Immature natural killer cell (primary cell): ENCODE measurements around the gene PTPN12. TPM values are rescaled to one million over a fixed set of nuclear protein-coding genes. Genes with fewer than 3 reads are reported as not detected.
"Not testable (repeated sequence)": the region's sequence is repeated elsewhere in the genome, so short reads cannot be mapped to it uniquely, and the experiment has no call there.

ENCODE experiments used
- DNase-seq, 3 donors: peaks; one replicate each; pipeline ENCODE4 v3.0.0; 2022; ENCODE audit warnings: mixed read lengths in 1 of 3
- H3K27ac Mint-ChIP-seq, 6 donors: one replicate each; pipeline ENCODE4 v1.8.0; 2020; ENCODE audit warnings: mixed read lengths in 6 of 6, mild to moderate bottlenecking in 5 of 6, inconsistent platforms in 4 of 6, moderate library complexity in 3 of 6
- H3K27me3 Mint-ChIP-seq, 3 donors: one replicate each; pipeline ENCODE4 v1.8.0; 2020 to 2021; ENCODE audit warnings: low read depth in 3 of 3, mild to moderate bottlenecking in 3 of 3, mixed read lengths in 3 of 3, moderate library complexity in 3 of 3, inconsistent platforms in 1 of 3
- H3K36me3 Mint-ChIP-seq, 3 donors: one replicate each; pipeline ENCODE4 v1.8.0; 2020; ENCODE audit warnings: mixed read lengths in 3 of 3, inconsistent platforms in 2 of 3, mild to moderate bottlenecking in 2 of 3
- H3K4me1 Mint-ChIP-seq, 2 donors: one replicate each; pipeline ENCODE4 v1.8.0; 2020; ENCODE audit warnings: inconsistent platforms in 2 of 2, mild to moderate bottlenecking in 2 of 2, mixed read lengths in 2 of 2, moderate library complexity in 1 of 2
- H3K4me3 Mint-ChIP-seq, 5 donors: one replicate each; pipeline ENCODE4 v1.8.0; 2020; ENCODE audit warnings: mild to moderate bottlenecking in 5 of 5, mixed read lengths in 5 of 5, inconsistent platforms in 3 of 5, moderate library complexity in 3 of 5
- H3K9me3 Mint-ChIP-seq, 6 donors: one replicate each; pipeline ENCODE4 v1.8.0; 2020; ENCODE audit warnings: mild to moderate bottlenecking in 6 of 6, mixed read lengths in 6 of 6, inconsistent platforms in 4 of 6, moderate library complexity in 3 of 6
- polyA plus RNA-seq, 3 donors: library from polyadenylated mRNA; unstranded; fragments of 300-500 nt; fragmentation: Illumina TruSeq; gene quantifications; one replicate each; pipeline ENCODE4 v1.2.3, GENCODE V29; 2021

PTPN12 gene
- polyA plus RNA-seq, 3 donors from 2014 or later: 26.4 to 52.7 (median 44.4) TPM

DNA sequence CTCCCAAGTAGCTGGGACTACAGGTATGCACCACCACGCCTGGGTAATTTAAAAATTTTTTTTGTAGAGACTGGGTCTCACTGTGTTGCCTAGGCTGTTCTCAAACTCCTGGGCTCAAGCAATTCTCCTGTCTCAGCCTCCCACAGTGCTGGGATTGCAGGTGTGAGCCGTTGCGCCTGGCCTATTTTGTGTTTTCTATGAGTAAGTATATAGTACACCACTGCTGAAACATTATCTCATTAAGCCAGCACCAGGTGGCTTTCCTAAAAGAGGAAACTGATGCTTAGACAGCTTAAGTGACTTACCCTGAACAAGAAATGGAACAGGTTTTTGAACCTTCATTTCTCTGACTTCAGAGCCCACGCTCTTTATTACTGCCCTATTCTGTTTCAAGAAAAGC is 7.8 kb upstream of the PTPN12 start:
- H3K4me1 Mint-ChIP-seq: peaks cover 25 to 30% of the 10 kb centered on the region in 2 donors
- H3K4me3 Mint-ChIP-seq: no peak overlapping the region
- peaks cover 0 to 2% (median 0%) of the 10 kb centered on the region in 6 donors for H3K9me3 Mint-ChIP-seq
- H3K36me3 Mint-ChIP-seq: no peaks in the 10 kb centered on the region
- DNase-seq: no peak
- peaks cover 0 to 2% (median 0%) of the 10 kb centered on the region in 3 donors for H3K27me3 Mint-ChIP-seq
- peak overlapping the region in 1 of 6 donors; percentile 45 for H3K27ac Mint-ChIP-seq

DNA sequence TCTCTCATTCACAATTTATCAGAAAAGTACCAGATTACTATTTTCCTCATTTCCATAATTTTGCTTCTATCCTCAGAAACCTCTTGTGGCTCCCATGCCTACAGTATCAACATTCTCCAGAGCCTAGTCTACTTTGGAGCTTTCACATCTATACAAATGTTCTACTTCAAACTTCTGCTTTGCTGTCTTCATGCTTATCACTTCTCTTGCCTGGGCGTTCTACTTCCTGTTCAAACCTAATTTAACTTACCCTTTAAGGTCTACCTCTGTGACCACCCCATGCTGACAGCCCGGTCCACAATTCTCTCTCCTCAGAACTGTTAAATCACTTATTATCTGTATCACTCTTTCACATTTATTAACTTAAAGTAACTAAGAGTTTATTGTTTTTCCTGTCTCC is 6.1 kb upstream of the PTPN12 start:
- H3K27me3 Mint-ChIP-seq: peaks cover 0 to 8% (median 0%) of the 10 kb centered on the region in 3 donors
- H3K27ac Mint-ChIP-seq: peak overlapping the region; percentile 76 to 94 (median 92)
- no peaks in the 10 kb centered on the region for H3K36me3 Mint-ChIP-seq
- H3K4me1 Mint-ChIP-seq: peaks cover 27 to 36% of the 10 kb centered on the region in 2 donors
- peaks cover 0 to 2% (median 0%) of the 10 kb centered on the region in 6 donors for H3K9me3 Mint-ChIP-seq
- H3K4me3 Mint-ChIP-seq: peak overlapping the region; percentile 73 to 86 (median 77)
- DNase-seq: peak in 1 of 3 donors; percentile 28

DNA sequence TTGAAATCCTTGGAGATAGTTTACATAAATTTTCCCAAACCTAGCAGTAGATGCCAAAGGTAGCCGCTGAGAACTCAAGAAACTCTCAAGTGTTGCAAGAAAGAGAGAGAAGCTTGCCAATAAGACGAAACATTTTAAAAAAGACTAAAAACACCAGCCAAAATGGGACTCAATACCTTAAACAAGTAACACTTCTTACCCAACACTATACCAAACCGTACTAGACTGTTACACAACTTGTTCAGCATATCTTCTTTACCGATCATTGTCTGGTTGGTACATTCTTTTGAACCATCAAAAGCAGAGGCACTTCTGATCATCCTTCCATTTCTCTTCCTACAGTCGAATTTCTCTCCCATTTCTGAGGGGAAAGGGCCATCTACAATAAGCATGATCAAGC is 4.8 kb upstream of the PTPN12 start:
- Mint-ChIP-seq H3K4me3 (no peak overlapping the region), H3K27ac (peak overlapping the region in 5 of 6 donors; percentile 26 to 75 (median 31)), H3K9me3 (peaks cover 0 to 2% (median 0%) of the 10 kb centered on the region in 6 donors), H3K27me3 (peaks cover 8 to 17% (median 9%) of the 10 kb centered on the region in 3 donors), H3K36me3 (no peaks in the 10 kb centered on the region), H3K4me1 (peaks cover 32 to 36% of the 10 kb centered on the region in 2 donors)
- no peak for DNase-seq

DNA sequence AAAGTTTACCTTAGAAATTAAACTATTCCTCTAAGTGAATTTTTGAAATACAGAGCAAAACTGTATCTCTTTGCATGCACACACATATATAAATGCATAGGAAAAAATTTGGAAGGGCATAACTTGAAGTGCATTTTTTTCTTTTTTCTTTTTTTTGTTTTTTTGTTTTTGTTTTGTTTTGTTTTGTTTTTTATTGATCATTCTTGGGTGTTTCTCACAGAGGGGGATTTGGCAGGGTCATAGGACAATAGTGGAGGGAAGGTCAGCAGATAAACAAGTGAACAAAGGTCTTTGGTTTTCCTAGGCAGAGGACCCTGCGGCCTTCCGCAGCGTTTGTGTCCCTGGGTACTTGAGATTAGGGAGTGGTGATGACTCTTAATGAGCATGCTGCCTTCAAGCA is 4.4 kb upstream of the PTPN12 start:
- not testable (repeated sequence) for H3K36me3 Mint-ChIP-seq, DNase-seq, H3K9me3 Mint-ChIP-seq, H3K4me3 Mint-ChIP-seq
- H3K4me1 Mint-ChIP-seq: peaks cover 32 to 36% of the 10 kb centered on the region in 2 donors
- H3K27ac Mint-ChIP-seq: peak overlapping the region in 5 of 6 donors; percentile 26 to 75 (median 31)
- H3K27me3 Mint-ChIP-seq: peaks cover 8 to 20% (median 9%) of the 10 kb centered on the region in 3 donors

DNA sequence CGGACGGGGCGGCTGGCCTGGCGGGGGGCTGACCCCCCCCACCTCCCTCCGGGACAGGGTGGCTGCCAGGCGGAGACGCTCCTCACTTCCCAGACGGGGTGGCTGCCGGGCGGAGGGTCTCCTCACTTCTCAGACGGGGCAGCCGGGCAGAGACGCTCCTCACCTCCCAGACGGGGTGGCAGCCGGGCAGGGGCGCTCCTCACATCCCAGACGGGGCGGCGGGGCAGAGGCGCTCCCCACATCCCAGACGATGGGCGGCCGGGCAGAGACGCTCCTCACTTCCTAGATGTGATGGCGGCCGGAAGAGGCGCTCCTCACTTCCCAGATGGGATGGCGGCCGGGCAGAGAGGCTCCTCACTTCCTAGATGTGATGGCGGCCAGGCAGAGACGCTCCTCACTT is 3.0 kb upstream of the PTPN12 start:
- H3K36me3 Mint-ChIP-seq, H3K27ac Mint-ChIP-seq, H3K9me3 Mint-ChIP-seq, DNase-seq, H3K4me3 Mint-ChIP-seq: not testable (repeated sequence)
- Mint-ChIP-seq H3K4me1 (peaks cover 37 to 43% of the 10 kb centered on the region in 2 donors), H3K27me3 (peaks cover 14 to 33% (median 18%) of the 10 kb centered on the region in 3 donors)

DNA sequence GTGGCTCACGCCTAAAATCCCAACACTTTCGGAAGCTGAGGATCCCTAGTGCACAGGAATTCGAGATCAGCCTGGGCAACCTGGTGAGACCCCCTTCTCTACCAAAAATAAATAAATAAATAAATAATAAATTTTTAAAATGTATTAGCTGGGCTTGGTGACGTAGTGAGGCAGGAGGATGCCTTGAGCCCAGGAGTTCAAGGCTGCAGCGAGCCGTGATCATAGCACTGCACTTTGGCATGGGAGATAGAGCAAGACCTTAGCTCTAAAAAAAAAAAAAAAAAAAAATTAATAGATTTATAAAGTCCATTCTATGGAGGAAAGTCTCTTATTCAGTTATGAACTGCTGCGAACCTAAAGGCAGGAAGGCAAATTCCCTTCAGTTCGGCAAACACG is 1.1 kb upstream of the PTPN12 start:
- DNase-seq: no peak
- peaks cover 41 to 47% of the 10 kb centered on the region in 2 donors for H3K4me1 Mint-ChIP-seq
- no peaks in the 10 kb centered on the region for H3K36me3 Mint-ChIP-seq
- peaks cover 18 to 35% (median 18%) of the 10 kb centered on the region in 3 donors for H3K27me3 Mint-ChIP-seq
- H3K4me3 Mint-ChIP-seq: peak overlapping the region; percentile 95 to 98 (median 96)
- H3K27ac Mint-ChIP-seq: peak overlapping the region; percentile 70 to 97 (median 95)
- H3K9me3 Mint-ChIP-seq: peaks cover 0 to 2% (median 0%) of the 10 kb centered on the region in 6 donors

DNA sequence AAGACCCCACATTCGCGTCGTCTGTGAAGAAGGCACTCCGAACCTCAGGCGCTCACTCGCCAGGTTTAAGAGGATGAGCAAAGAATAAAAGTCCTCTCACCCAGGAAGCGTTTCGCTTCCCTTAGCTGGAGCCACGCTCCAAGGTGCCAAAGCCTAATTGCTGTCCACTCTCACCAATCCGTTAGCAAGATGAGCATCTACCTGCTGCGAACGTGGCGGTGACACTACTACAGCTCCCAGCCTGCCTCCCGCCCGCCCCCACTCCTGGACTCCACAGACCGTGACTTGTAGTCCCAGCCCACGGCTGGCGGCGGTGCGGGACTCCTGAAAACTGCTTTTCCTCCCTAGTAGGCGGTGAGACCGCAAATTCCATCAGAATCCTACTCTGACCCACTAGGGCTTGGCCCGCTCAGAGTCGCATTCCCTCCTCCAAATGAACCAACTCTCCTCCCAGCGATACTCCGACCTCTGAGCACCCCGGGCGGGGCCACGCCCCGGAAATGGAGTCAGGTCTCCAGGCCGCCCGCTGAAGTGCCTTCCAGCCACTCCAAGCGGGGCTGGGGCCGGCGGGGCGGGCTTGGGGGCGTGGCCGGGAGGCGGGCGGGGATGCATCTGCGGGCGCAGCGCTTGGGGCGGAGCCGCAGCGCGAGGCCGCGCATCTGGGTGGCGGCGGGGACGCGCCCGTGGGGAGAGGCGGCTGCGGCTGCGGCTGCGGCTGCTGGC is 521 bp upstream of the PTPN12 start:
- Mint-ChIP-seq H3K36me3 (no peaks in the 10 kb centered on the region), H3K4me1 (peaks cover 41 to 47% of the 10 kb centered on the region in 2 donors), H3K9me3 (peaks cover 0 to 2% (median 0%) of the 10 kb centered on the region in 6 donors), H3K4me3 (peak overlapping the region; percentile 95 to 98 (median 97)), H3K27ac (peak overlapping the region; percentile 70 to 97 (median 95)), H3K27me3 (peaks cover 18 to 35% (median 18%) of the 10 kb centered on the region in 3 donors)
- DNase-seq: peak; percentile 92 to 94 (median 94)

DNA sequence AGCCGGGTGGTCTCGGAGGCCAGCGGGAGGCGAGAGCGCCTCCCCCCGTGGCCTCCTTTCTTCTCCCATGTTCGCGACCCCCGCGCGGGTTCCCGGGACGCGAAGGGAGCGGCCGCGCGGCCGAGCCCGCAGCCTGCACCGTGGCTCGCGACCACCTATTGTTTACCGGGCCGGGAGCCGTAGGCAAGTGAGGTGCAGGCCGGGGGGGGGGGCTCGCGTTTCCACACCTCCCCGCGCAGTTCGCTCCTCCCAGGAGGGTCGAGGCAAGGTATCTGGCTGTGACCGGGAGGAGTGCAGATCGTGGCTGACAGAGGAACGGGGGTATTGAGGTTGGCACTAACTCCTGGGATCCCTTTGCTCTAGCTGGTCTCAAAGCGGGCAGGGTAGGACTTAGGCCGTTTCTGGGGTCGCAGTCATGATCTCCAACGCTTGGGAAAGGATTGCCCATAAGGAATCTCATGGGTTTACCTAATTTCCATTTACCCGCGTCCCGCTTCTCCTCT is 734 bp downstream of the PTPN12 start:
- Mint-ChIP-seq H3K27me3 (peaks cover 18 to 35% (median 18%) of the 10 kb centered on the region in 3 donors), H3K4me1 (peaks cover 48 to 51% of the 10 kb centered on the region in 2 donors), H3K36me3 (no peaks in the 10 kb centered on the region), H3K9me3 (no peaks in the 10 kb centered on the region), H3K27ac (peak overlapping the region; percentile 70 to 97 (median 94)), H3K4me3 (peak overlapping the region; percentile 96 to 98 (median 98))
- DNase-seq: peak in 2 of 3 donors; percentile 41 to 46

DNA sequence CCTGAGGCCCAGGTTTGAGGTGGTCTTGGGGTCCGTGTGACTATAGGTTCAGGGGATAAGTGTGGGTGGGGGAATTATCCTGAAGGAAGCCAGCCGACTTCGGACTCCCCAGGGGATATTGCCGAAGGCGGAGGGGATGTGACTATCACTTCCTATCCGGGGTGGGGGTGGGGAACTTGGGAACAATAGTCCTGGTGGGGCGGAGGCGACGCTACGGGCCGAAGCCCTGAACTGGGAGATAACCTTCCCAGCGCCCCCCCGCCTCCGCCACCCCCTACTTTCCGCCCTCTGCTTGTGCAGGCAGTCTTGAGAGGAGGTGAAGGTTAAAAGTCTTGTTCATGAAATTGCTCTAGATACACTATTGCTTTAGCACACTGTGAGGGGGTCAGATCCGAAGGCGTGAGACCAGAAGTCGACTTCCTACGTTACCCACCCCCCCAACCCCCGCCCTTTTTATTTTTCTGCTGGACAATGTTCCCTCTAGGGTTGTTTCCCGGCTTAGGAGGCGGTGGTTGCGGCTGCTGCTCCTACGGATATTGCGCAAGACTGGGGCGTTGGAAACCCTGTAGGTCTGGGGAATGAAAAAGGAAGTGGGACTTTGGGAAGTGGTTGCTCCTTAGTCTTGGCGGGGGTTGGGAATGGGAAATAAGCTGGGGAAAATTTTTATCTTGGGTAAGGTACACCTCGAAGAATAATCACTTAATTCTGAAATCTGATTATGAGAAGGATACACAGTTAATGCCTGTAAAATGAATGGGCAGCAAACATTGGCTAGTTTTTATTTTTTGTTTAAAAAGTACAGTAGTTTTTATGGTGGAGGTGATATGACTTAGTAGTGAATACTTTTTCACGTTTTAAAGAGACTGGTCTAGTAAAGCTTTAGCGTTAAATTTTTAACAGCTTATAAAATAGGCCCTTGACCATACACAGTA is 1.5 kb downstream of the PTPN12 start:
- Mint-ChIP-seq H3K36me3 (no peaks in the 10 kb centered on the region), H3K4me1 (peaks cover 54 to 58% of the 10 kb centered on the region in 2 donors), H3K9me3 (no peaks in the 10 kb centered on the region), H3K27ac (peak overlapping the region; percentile 70 to 97 (median 94)), H3K4me3 (peak overlapping the region; percentile 96 to 98 (median 98)), H3K27me3 (peaks cover 18 to 32% (median 18%) of the 10 kb centered on the region in 3 donors)
- DNase-seq: peak in 2 of 3 donors; percentile 33 to 34

DNA sequence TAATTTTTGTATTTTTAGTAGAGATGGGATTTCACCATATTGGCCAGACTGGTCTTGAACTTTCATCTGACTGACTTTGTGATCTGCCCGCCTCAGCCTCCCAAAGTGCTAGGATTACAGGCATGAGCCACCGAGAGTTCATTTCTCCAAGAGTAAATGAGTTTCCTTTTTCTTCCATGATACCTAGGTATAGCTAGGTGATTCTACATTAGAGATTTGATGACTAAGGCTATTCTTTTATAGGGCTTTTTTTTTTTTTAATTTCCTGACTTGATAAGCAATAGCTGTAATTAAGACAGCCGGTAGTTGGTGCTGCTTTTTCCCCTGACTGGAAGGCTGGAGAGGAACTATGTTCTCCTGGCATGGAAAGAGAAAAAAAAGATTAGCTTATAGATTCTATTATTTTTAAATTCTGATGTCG is 3.3 kb downstream of the PTPN12 start:
- Mint-ChIP-seq H3K27ac (peak overlapping the region; percentile 70 to 97 (median 88)), H3K4me1 (peaks cover 71 to 76% of the 10 kb centered on the region in 2 donors), H3K9me3 (no peaks in the 10 kb centered on the region), H3K4me3 (peak overlapping the region; percentile 96 to 98 (median 98)), H3K36me3 (no peaks in the 10 kb centered on the region), H3K27me3 (peaks cover 18 to 33% (median 18%) of the 10 kb centered on the region in 3 donors)
- no peak for DNase-seq

DNA sequence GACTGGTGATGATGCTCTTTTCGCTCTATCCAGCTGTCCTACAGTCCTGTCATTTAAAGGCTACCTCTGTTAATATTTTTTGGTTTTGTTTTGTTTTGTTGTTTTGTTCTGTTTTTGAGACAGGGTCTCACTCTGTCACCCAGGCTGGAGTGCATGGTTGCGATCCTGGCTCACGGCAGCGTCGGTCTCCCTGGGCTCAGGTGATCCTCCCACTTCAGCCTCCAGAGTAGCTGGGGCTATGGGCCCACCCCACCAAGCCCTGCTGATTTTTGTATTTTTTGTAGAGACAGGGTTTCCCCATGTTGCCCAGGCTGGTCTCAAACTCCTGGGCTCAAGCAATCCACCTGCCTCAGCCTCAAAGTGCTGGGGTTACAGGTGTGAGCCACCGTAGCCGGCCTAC is 3.9 kb downstream of the PTPN12 start:
- DNase-seq, H3K36me3 Mint-ChIP-seq, H3K9me3 Mint-ChIP-seq: not testable (repeated sequence)
- Mint-ChIP-seq H3K27me3 (peaks cover 18 to 28% (median 18%) of the 10 kb centered on the region in 3 donors), H3K4me3 (peak overlapping the region; percentile 96 to 98 (median 98)), H3K27ac (peak overlapping the region; percentile 70 to 97 (median 84)), H3K4me1 (peaks cover 72 to 73% of the 10 kb centered on the region in 2 donors)

DNA sequence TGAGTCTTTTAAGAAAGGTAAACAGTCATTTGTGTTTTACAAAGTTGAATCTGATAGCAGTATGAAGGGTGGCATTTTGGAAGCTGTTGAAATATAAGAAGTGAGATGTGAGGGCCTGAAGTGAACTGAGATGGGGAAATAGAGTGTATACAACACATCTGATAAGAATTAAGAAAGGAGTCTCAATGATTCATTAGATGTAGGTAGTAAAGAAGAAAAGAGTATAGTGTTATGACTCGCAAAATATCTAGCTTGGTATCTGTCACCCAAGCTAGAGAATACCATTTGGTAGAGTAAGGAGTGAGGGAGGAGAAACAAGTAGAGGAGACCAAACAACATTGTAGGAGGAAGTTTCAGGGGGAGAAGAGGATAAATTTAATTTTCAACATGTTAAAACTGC is 5.3 kb downstream of the PTPN12 start:
- H3K36me3 Mint-ChIP-seq: peaks cover 0 to 4% (median 0%) of the 10 kb centered on the region in 3 donors
- peak overlapping the region; percentile 70 to 97 (median 84) for H3K27ac Mint-ChIP-seq
- peaks cover 9 to 18% (median 10%) of the 10 kb centered on the region in 3 donors for H3K27me3 Mint-ChIP-seq
- no peaks in the 10 kb centered on the region for H3K9me3 Mint-ChIP-seq
- peaks cover 81 to 86% of the 10 kb centered on the region in 2 donors for H3K4me1 Mint-ChIP-seq
- no peak for DNase-seq
- peak overlapping the region; percentile 96 to 98 (median 98) for H3K4me3 Mint-ChIP-seq

DNA sequence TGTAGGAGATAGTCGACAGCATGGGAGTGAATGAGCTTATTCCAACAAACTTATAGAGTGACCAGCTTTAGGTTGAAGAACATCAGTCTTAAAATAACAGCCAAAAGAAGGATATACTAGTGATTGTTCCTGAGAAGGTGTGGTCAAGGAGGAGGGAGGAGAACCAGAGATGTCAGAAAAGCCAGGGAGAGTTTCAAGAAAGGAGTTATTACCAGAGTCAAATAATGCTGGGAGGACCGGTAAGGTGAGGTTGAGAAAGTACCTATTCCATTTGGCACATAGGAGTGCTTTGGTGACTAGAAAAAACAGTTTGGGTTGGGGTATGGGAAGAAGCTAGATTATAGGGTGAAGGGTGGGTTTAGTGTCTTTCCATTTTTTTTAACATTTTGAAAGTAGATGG is 5.8 kb downstream of the PTPN12 start:
- H3K4me3 Mint-ChIP-seq: peak overlapping the region; percentile 96 to 98 (median 98)
- DNase-seq: no peak
- H3K27me3 Mint-ChIP-seq: peaks cover 8 to 15% (median 9%) of the 10 kb centered on the region in 3 donors
- peaks cover 86 to 91% of the 10 kb centered on the region in 2 donors for H3K4me1 Mint-ChIP-seq
- peak overlapping the region; percentile 70 to 97 (median 84) for H3K27ac Mint-ChIP-seq
- peaks cover 0 to 4% (median 0%) of the 10 kb centered on the region in 3 donors for H3K36me3 Mint-ChIP-seq
- H3K9me3 Mint-ChIP-seq: no peaks in the 10 kb centered on the region
